ENCODE data around the gene ETF1.
A peak's percentile ranks its signal among the peaks of the same experiment; 100 is the strongest.

ETF1 gene

GRCh38 chr5:138542956-138543729 lies at the start of gene ETF1:
Gene ETF1 (minus strand): TSS chr5:138543236. CDS start chr5:138542918, 318 bp downstream.
- DNase-seq (ENCODE audit: low spot score): peak; percentile 100

GRCh38 chr5:138588013-138588788 lies 45.2 kb upstream of the ETF1 start:
- DNase-seq (ENCODE audit: low spot score): no peak

GRCh38 chr5:138585157-138585556 lies 42.1 kb upstream of the ETF1 start:
- no peak for DNase-seq (ENCODE audit: low spot score)

- DNase-seq (ENCODE audit: low spot score): no peak
These were observed 41.1 kb upstream of the ETF1 start for GRCh38 chr5:138583984-138584637.

- no peak for DNase-seq (ENCODE audit: low spot score)
These were observed 39.9 kb upstream of the ETF1 start for GRCh38 chr5:138582959-138583358.

GRCh38 chr5:138580777-138581176 lies 37.7 kb upstream of the ETF1 start:
- no peak for DNase-seq (ENCODE audit: low spot score)

- DNase-seq (ENCODE audit: low spot score): no peak
These were observed 37.0 kb upstream of the ETF1 start for GRCh38 chr5:138580001-138580400.

- DNase-seq (ENCODE audit: low spot score): no peak
These were observed 36.5 kb upstream of the ETF1 start for GRCh38 chr5:138579517-138579863.

GRCh38 chr5:138577452-138577851 lies 34.4 kb upstream of the ETF1 start:
- DNase-seq (ENCODE audit: low spot score): no peak

GRCh38 chr5:138575194-138576015 lies 32.4 kb upstream of the ETF1 start, which contains the start of gene HSPA9:
Gene HSPA9 (minus strand): TSS chr5:138575401. CDS start chr5:138575318, 83 bp downstream.
- peak; percentile 99 for DNase-seq (ENCODE audit: low spot score)

GRCh38 chr5:138574744-138575193 lies 31.7 kb upstream of the ETF1 start:
- DNase-seq (ENCODE audit: low spot score): no peak

- no peak for DNase-seq (ENCODE audit: low spot score)
These were observed 31.1 kb upstream of the ETF1 start for GRCh38 chr5:138573949-138574670.

- no peak for DNase-seq (ENCODE audit: low spot score)
These were observed 30.2 kb upstream of the ETF1 start for GRCh38 chr5:138573223-138573622.

GRCh38 chr5:138570871-138571270 lies 27.8 kb upstream of the ETF1 start:
- no peak for DNase-seq (ENCODE audit: low spot score)

GRCh38 chr5:138569782-138570181 lies 26.7 kb upstream of the ETF1 start:
- DNase-seq (ENCODE audit: low spot score): no peak

GRCh38 chr5:138568061-138568824 lies 25.2 kb upstream of the ETF1 start:
- no peak for DNase-seq (ENCODE audit: low spot score)

- no peak for DNase-seq (ENCODE audit: low spot score)
These were observed 23.8 kb upstream of the ETF1 start for GRCh38 chr5:138566792-138567191.

GRCh38 chr5:138565100-138565821 lies 22.2 kb upstream of the ETF1 start:
- DNase-seq (ENCODE audit: low spot score): no peak

- no peak for DNase-seq (ENCODE audit: low spot score)
These were observed 21.2 kb upstream of the ETF1 start for GRCh38 chr5:138564242-138564641.

Data from putamen (tissue), 1 donor.